ENCODE data around the gene MLIP.

MLIP gene

DNA sequence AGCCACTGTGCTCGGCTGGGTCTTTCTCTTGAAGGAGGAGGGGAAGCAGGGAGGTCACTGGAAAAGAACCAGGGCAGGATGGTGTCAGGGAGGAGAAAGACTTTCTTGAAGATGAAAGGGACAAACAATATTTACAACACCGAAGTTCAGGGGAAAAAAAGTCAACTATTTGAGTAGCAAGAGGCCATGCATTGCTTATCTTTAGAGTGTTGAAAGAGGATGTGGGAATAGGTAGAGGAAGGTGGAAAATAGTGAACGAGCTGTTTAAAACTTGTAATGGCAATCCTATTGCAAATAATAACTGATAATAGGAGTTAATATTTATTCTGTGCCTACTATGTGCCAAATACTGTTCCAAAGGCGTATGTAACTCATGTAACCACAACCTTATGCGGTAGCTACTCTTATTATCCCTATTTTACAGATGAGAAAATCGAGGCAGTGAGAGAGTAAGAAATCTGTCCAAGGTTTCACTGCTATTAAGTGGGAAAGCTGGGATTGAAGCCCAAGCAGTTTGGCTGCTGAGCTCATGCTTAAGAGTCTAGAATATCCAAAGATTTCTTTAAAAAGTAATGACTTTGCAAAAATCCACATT lies 12.7 kb upstream of the MLIP start:
- Histone ChIP-seq H3K27me3 (ENCODE audit: insufficient read depth, insufficient read length) (no peaks in the 10 kb centered on the region), H3K9me3 (ENCODE audit: insufficient read depth, low read length) (no peaks in the 10 kb centered on the region), H3K9ac (ENCODE audit: insufficient read length, low read depth) (no peak overlapping the region), H3K4me1 (ENCODE audit: insufficient read depth, insufficient read length) (no peaks in the 10 kb centered on the region), H3K36me3 (ENCODE audit: insufficient read depth, insufficient read length, low read length) (no peaks in the 10 kb centered on the region), H3K4me3 (ENCODE audit: insufficient read length, low read depth) (no peak overlapping the region)
- no peak for DNase-seq (ENCODE audit: low read depth, low spot score)
- TF ChIP-seq SUZ12 (IDR thresholded peaks at IDR 0.05; ENCODE audit: extremely low read depth, insufficient read depth, insufficient read length) (no peak), YY1 (IDR thresholded peaks at IDR 0.05; ENCODE audit: insufficient read depth, insufficient read length) (no peak), ZNF274 (IDR thresholded peaks at IDR 0.05; ENCODE audit: low read depth, low read length) (no peak)

GRCh38 chr6:54099225-54099624 lies 12.0 kb upstream of the MLIP start:
- TF ChIP-seq SUZ12 (IDR thresholded peaks at IDR 0.05; ENCODE audit: extremely low read depth, insufficient read depth, insufficient read length): no peak
- TF ChIP-seq YY1 (IDR thresholded peaks at IDR 0.05; ENCODE audit: insufficient read depth, insufficient read length): no peak
- no peak for TF ChIP-seq ZNF274 (IDR thresholded peaks at IDR 0.05; ENCODE audit: low read depth, low read length)
- no peaks in the 10 kb centered on the region for H3K9me3 ChIP-seq (ENCODE audit: insufficient read depth, low read length)
- no peaks in the 10 kb centered on the region for H3K36me3 ChIP-seq (ENCODE audit: insufficient read depth, insufficient read length, low read length)
- no peaks in the 10 kb centered on the region for H3K27me3 ChIP-seq (ENCODE audit: insufficient read depth, insufficient read length)
- H3K4me3 ChIP-seq (ENCODE audit: insufficient read length, low read depth): no peak overlapping the region
- H3K4me1 ChIP-seq (ENCODE audit: insufficient read depth, insufficient read length): no peaks in the 10 kb centered on the region
- H3K9ac ChIP-seq (ENCODE audit: insufficient read length, low read depth): no peak overlapping the region
- no peak for DNase-seq (ENCODE audit: low read depth, low spot score)

DNA sequence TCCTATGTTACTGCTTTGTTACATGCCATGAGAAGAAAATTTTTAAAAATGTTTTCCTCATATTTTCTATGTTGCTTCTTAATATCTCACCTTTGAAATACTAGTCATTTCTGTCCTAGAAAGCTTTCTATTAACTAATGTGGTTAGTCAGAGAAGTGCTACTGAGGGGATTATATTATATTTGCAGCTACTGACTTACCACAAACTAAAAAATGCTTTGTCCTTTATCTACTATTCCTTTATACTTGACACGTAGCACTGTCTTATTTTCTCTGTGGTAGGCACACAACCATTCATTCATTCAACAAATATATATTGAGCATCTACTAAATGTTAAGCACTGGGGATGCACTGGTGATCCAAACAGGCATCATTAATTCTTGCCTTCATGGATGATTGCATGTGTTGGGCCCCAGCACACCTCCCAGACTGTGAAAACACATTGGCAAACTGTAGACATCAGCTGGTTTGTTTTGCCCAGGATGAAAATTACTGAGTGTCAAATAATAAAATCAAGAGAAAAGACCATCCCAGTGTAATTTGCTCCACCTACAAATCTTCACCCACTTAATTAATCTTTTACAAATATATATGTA lies 10.7 kb upstream of the MLIP start:
- Histone ChIP-seq H3K9ac (ENCODE audit: insufficient read length, low read depth) (no peak overlapping the region), H3K27me3 (ENCODE audit: insufficient read depth, insufficient read length) (no peaks in the 10 kb centered on the region), H3K4me1 (ENCODE audit: insufficient read depth, insufficient read length) (no peaks in the 10 kb centered on the region), H3K36me3 (ENCODE audit: insufficient read depth, insufficient read length, low read length) (no peaks in the 10 kb centered on the region), H3K9me3 (ENCODE audit: insufficient read depth, low read length) (no peaks in the 10 kb centered on the region), H3K4me3 (ENCODE audit: insufficient read length, low read depth) (no peak overlapping the region)
- no peak for DNase-seq (ENCODE audit: low read depth, low spot score)
- TF ChIP-seq SUZ12 (IDR thresholded peaks at IDR 0.05; ENCODE audit: extremely low read depth, insufficient read depth, insufficient read length) (no peak), YY1 (IDR thresholded peaks at IDR 0.05; ENCODE audit: insufficient read depth, insufficient read length) (no peak), ZNF274 (IDR thresholded peaks at IDR 0.05; ENCODE audit: low read depth, low read length) (no peak)

DNA sequence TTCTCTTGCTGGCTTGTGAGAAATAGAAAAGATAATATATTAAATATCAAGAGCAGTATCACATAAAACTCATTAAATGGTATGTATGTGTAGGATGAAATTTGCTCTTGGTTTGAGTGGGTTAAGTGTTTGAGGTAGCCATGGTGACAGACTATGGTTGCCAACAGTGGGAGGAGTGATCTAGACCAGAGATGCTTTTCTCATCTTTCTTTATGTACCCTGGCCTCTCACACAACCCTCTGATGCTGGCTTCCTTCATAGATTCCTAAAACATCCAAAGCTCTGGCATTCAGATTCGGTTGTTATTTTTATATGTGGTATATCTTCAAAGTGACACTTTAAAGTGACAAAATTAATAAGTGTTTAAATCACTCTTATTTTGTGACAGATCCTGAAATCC lies 9.0 kb upstream of the MLIP start:
- H3K4me3 ChIP-seq (ENCODE audit: insufficient read length, low read depth): no peak overlapping the region
- no peaks in the 10 kb centered on the region for H3K4me1 ChIP-seq (ENCODE audit: insufficient read depth, insufficient read length)
- H3K36me3 ChIP-seq (ENCODE audit: insufficient read depth, insufficient read length, low read length): no peaks in the 10 kb centered on the region
- H3K27me3 ChIP-seq (ENCODE audit: insufficient read depth, insufficient read length): no peaks in the 10 kb centered on the region
- TF ChIP-seq ZNF274 (IDR thresholded peaks at IDR 0.05; ENCODE audit: low read depth, low read length): no peak
- TF ChIP-seq SUZ12 (IDR thresholded peaks at IDR 0.05; ENCODE audit: extremely low read depth, insufficient read depth, insufficient read length): no peak
- TF ChIP-seq YY1 (IDR thresholded peaks at IDR 0.05; ENCODE audit: insufficient read depth, insufficient read length): no peak
- H3K9ac ChIP-seq (ENCODE audit: insufficient read length, low read depth): no peak overlapping the region
- no peak for DNase-seq (ENCODE audit: low read depth, low spot score)
- H3K9me3 ChIP-seq (ENCODE audit: insufficient read depth, low read length): no peaks in the 10 kb centered on the region

DNA sequence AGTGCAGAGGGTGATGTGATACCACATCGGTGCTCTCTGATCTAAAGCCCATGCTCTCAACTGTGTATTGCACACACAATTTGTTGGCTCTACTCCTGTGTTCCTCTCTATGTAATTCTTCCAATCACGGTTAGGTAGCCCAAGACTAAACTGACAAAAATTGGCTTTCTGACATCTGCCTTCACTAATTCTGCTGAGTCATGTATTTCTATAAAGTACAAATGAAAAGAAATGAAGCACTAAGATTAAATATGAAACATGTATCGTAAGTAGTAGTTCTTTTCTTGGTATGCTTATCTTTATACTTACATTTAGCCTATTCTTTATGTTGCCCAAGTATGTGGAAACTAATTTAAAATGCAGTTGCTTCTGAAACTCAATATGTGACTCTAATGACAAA lies 7.7 kb upstream of the MLIP start:
- Histone ChIP-seq H3K4me3 (ENCODE audit: insufficient read length, low read depth) (no peak overlapping the region), H3K27me3 (ENCODE audit: insufficient read depth, insufficient read length) (no peaks in the 10 kb centered on the region), H3K36me3 (ENCODE audit: insufficient read depth, insufficient read length, low read length) (no peaks in the 10 kb centered on the region), H3K4me1 (ENCODE audit: insufficient read depth, insufficient read length) (no peaks in the 10 kb centered on the region), H3K9ac (ENCODE audit: insufficient read length, low read depth) (no peak overlapping the region), H3K9me3 (ENCODE audit: insufficient read depth, low read length) (no peaks in the 10 kb centered on the region)
- no peak for DNase-seq (ENCODE audit: low read depth, low spot score)
- TF ChIP-seq SUZ12 (IDR thresholded peaks at IDR 0.05; ENCODE audit: extremely low read depth, insufficient read depth, insufficient read length): no peak
- TF ChIP-seq YY1 (IDR thresholded peaks at IDR 0.05; ENCODE audit: insufficient read depth, insufficient read length): no peak
- TF ChIP-seq ZNF274 (IDR thresholded peaks at IDR 0.05; ENCODE audit: low read depth, low read length): no peak

DNA sequence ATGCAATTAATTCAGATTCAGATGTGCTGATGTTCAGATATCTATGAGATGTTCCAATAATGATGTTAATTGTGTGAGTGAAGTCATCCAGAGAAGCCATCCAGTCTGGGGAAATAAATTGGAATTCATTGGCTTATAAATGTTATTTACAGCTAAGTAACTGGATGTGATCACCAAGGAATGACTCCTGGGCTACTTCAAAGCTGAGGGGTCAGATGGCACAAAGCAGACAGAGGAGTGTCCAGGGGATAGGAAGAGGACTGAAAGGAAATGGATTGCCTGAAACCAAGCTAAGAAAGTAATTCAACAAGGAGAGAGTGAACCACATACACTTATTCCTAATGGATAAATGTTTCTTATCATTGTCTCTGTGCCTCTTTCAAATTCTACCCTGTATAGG lies 4.5 kb upstream of the MLIP start:
- Histone ChIP-seq H3K4me3 (ENCODE audit: insufficient read length, low read depth) (no peak overlapping the region), H3K9me3 (ENCODE audit: insufficient read depth, low read length) (no peaks in the 10 kb centered on the region), H3K36me3 (ENCODE audit: insufficient read depth, insufficient read length, low read length) (no peaks in the 10 kb centered on the region), H3K27me3 (ENCODE audit: insufficient read depth, insufficient read length) (no peaks in the 10 kb centered on the region), H3K9ac (ENCODE audit: insufficient read length, low read depth) (no peak overlapping the region), H3K4me1 (ENCODE audit: insufficient read depth, insufficient read length) (no peaks in the 10 kb centered on the region)
- no peak for DNase-seq (ENCODE audit: low read depth, low spot score)
- TF ChIP-seq YY1 (IDR thresholded peaks at IDR 0.05; ENCODE audit: insufficient read depth, insufficient read length): no peak
- TF ChIP-seq SUZ12 (IDR thresholded peaks at IDR 0.05; ENCODE audit: extremely low read depth, insufficient read depth, insufficient read length): no peak
- no peak for TF ChIP-seq ZNF274 (IDR thresholded peaks at IDR 0.05; ENCODE audit: low read depth, low read length)

GRCh38 chr6:54107470-54108090 lies 3.7 kb upstream of the MLIP start:
- Histone ChIP-seq H3K4me3 (ENCODE audit: insufficient read length, low read depth) (no peak overlapping the region), H3K4me1 (ENCODE audit: insufficient read depth, insufficient read length) (no peaks in the 10 kb centered on the region), H3K9ac (ENCODE audit: insufficient read length, low read depth) (no peak overlapping the region), H3K36me3 (ENCODE audit: insufficient read depth, insufficient read length, low read length) (no peaks in the 10 kb centered on the region), H3K27me3 (ENCODE audit: insufficient read depth, insufficient read length) (no peaks in the 10 kb centered on the region), H3K9me3 (ENCODE audit: insufficient read depth, low read length) (no peaks in the 10 kb centered on the region)
- DNase-seq (ENCODE audit: low read depth, low spot score): no peak
- TF ChIP-seq ZNF274 (IDR thresholded peaks at IDR 0.05; ENCODE audit: low read depth, low read length) (no peak), SUZ12 (IDR thresholded peaks at IDR 0.05; ENCODE audit: extremely low read depth, insufficient read depth, insufficient read length) (no peak)
